Esophagus muscularis mucosa (tissue), 3 donors: ENCODE results near the gene YOD1.

Experiments used
- CTCF ChIP-seq, 3 experiments: fragments of 200-600 bp in 2 of 3; fragments of 450-650 bp in 1 of 3; sonication (generic) in 2 of 3; IDR thresholded peaks; one replicate each; pipeline ENCODE4 v1.5.1; 2017 to 2019; ENCODE audit warnings: antibody characterized with exemption in 3 of 3, mild to moderate bottlenecking in 2 of 3, moderate library complexity in 1 of 3
- POLR2A ChIP-seq: fragments of 450-650 bp; IDR thresholded peaks from one replicate; pipeline ENCODE4 v1.6.1; 2017; ENCODE audit warnings: antibody characterized with exemption, moderate library complexity, mild to moderate bottlenecking, low read depth
- POLR2AphosphoS5 ChIP-seq, 2 donors: sonication (generic); formaldehyde crosslinking; IDR thresholded peaks; one replicate each; pipeline ENCODE4 v1.6.1; 2017; ENCODE audit warnings: antibody characterized with exemption in 2 of 2

- TF ChIP-seq POLR2AphosphoS5 (IDR thresholded peaks at IDR 0.05): no peak
- TF ChIP-seq CTCF (IDR thresholded peaks at IDR 0.05): no peak
- TF ChIP-seq POLR2A: no peak
Measured at GRCh38 chr1:207006914-207007313, 44.1 kb downstream of the YOD1 start.
